Panc1 (cell line): ENCODE measurements around the gene ANKRD65.
"Not testable (repeated sequence)": the region's sequence is repeated elsewhere in the genome, so short reads cannot be mapped to it uniquely, and the experiment has no call there.

ENCODE experiments used
- POLR2AphosphoS5 ChIP-seq: IDR thresholded peaks from 2 replicates; pipeline ENCODE4 v1.6.1; 2012; ENCODE audit warnings: mild to moderate bottlenecking, low read depth, low read length, moderate library complexity
- REST ChIP-seq, 2 experiments: IDR thresholded peaks; 2 replicates each; pipeline ENCODE4 v1.6.1; 2011 to 2012; ENCODE audit warnings: low read depth in 2 of 2, control low read depth in 1 of 2, low read length in 1 of 2, mild to moderate bottlenecking in 1 of 2, moderate library complexity in 1 of 2; ENCODE audit not compliant: insufficient read depth in 1 of 2
- TCF7L2 ChIP-seq: IDR thresholded peaks from 2 replicates; pipeline ENCODE4 v1.6.1; 2011; ENCODE audit warnings: mild to moderate bottlenecking, low read depth, low read length, inconsistent platforms
- TF ChIP-seq, protein P1 (sequence below): fragments of 450-650 bp; IDR thresholded peaks from 2 replicates; pipeline ENCODE4 v1.5.1; 2017; ENCODE audit warnings: mild to moderate bottlenecking

DNA sequence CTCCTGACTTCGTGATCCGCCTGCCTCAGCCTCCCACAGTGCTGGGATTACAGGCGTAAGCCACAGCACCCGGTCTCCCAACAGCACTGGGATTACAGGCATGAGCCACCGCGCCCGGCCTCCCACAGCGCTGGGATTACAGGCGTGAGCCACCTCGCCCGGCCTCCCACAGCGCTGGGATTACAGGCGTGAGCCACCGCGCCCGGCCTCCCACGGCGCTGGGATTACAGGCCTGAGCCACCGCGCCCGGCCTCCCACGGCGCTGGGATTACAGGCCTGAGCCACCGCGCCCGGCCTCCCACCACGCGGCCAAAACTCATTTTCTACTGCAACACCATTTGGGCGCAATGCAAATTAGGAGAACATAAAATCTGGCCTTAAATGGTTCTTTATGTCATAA, 35.7 kb downstream of the ANKRD65 start:
- TF ChIP-seq, protein P1, sequence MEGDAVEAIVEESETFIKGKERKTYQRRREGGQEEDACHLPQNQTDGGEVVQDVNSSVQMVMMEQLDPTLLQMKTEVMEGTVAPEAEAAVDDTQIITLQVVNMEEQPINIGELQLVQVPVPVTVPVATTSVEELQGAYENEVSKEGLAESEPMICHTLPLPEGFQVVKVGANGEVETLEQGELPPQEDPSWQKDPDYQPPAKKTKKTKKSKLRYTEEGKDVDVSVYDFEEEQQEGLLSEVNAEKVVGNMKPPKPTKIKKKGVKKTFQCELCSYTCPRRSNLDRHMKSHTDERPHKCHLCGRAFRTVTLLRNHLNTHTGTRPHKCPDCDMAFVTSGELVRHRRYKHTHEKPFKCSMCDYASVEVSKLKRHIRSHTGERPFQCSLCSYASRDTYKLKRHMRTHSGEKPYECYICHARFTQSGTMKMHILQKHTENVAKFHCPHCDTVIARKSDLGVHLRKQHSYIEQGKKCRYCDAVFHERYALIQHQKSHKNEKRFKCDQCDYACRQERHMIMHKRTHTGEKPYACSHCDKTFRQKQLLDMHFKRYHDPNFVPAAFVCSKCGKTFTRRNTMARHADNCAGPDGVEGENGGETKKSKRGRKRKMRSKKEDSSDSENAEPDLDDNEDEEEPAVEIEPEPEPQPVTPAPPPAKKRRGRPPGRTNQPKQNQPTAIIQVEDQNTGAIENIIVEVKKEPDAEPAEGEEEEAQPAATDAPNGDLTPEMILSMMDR, result not testable (repeated sequence)
- TF ChIP-seq POLR2AphosphoS5; REST (IDR thresholded peaks at IDR 0.05; ENCODE audit: insufficient read depth in 1 of 2, low read depth in 2 of 2, low read length in 1 of 2); TCF7L2: not testable (repeated sequence)
